Measurements from ENCODE around the gene ARSJ.

The ARSJ gene

DNA sequence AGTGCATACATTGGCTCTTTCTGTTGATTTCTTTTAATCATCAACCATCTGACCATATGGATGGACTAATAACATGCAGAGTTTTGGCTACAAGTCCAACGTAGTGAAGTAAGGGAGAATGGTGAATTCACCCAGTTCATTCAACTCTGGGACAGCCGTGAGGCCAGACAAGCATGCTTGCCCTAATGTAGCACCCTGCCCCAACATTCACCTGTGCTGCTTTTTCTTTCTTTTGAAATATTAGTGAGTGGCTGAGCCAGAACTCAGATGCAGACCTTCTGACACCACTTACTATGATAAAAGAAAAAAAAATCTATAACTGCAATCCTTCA lies 17.5 kb downstream of the ARSJ start:
- TF ChIP-seq, protein P1, sequence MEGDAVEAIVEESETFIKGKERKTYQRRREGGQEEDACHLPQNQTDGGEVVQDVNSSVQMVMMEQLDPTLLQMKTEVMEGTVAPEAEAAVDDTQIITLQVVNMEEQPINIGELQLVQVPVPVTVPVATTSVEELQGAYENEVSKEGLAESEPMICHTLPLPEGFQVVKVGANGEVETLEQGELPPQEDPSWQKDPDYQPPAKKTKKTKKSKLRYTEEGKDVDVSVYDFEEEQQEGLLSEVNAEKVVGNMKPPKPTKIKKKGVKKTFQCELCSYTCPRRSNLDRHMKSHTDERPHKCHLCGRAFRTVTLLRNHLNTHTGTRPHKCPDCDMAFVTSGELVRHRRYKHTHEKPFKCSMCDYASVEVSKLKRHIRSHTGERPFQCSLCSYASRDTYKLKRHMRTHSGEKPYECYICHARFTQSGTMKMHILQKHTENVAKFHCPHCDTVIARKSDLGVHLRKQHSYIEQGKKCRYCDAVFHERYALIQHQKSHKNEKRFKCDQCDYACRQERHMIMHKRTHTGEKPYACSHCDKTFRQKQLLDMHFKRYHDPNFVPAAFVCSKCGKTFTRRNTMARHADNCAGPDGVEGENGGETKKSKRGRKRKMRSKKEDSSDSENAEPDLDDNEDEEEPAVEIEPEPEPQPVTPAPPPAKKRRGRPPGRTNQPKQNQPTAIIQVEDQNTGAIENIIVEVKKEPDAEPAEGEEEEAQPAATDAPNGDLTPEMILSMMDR (IDR thresholded peaks at IDR 0.05; ENCODE audit: extremely low read depth, insufficient read depth, missing control alignments) = no peak
- in situ Hi-C loops (cut with MboI; ENCODE audit: low pct_unique_long_range_greater_than_20kb, low sequenced_read_pairs, unreplicated experiment) = loop anchor here (25.0 kb wide), 2 partner anchors 425 to 725 kb away; no protein-coding TSS in a partner anchor
- no peak for DNase-seq (ENCODE audit: low spot score)

GRCh38 chr4:113960684-113961321 lies 18.6 kb downstream of the ARSJ start:
- DNase-seq (ENCODE audit: low spot score) = no peak
- in situ Hi-C loops (cut with MboI; ENCODE audit: low pct_unique_long_range_greater_than_20kb, low sequenced_read_pairs, unreplicated experiment) = loop anchor here (25.0 kb wide), 2 partner anchors 426 to 726 kb away; no protein-coding TSS in a partner anchor
- TF ChIP-seq, protein P1 (IDR thresholded peaks at IDR 0.05; ENCODE audit: extremely low read depth, insufficient read depth, missing control alignments) = no peak

- in situ Hi-C loops (cut with MboI; ENCODE audit: low pct_unique_long_range_greater_than_20kb, low sequenced_read_pairs, unreplicated experiment) = loop anchor here (25.0 kb wide), 2 partner anchors 428 to 728 kb away; no protein-coding TSS in a partner anchor
- no peak for DNase-seq (ENCODE audit: low spot score)
- TF ChIP-seq, protein P1 (IDR thresholded peaks at IDR 0.05; ENCODE audit: extremely low read depth, insufficient read depth, missing control alignments) = no peak
Observed at GRCh38 chr4:113959539-113959937, 19.9 kb downstream of the ARSJ start.

- TF ChIP-seq, protein P1 (IDR thresholded peaks at IDR 0.05; ENCODE audit: extremely low read depth, insufficient read depth, missing control alignments) = no peak
- in situ Hi-C loops (cut with MboI; ENCODE audit: low pct_unique_long_range_greater_than_20kb, low sequenced_read_pairs, unreplicated experiment) = loop anchor here (25.0 kb wide), 2 partner anchors 428 to 728 kb away; no protein-coding TSS in a partner anchor
- no peak for DNase-seq (ENCODE audit: low spot score)
Observed at GRCh38 chr4:113958766-113959538, 20.5 kb downstream of the ARSJ start.

DNA sequence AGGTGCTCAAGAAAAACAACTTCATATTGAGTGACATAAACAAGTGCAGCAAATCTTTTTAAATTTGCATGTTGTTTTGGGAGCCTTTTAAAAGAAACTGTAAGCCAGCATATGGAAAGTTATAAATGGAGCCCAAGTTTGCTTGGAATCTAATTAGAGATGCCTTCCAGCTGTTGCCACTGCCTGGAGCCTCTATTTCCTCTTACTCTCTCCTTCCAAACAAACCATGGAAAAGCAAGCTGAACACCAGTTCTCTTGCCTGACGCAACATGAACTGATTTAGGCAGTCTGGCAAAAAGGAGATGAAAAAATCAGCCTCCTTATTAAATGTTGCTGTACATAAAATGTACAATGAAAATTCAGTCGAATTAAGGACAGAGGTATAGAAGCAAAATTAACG lies 21.5 kb downstream of the ARSJ start:
- TF ChIP-seq, protein P1 (IDR thresholded peaks at IDR 0.05; ENCODE audit: extremely low read depth, insufficient read depth, missing control alignments) = no peak
- no peak for DNase-seq (ENCODE audit: low spot score)
- in situ Hi-C loops (cut with MboI; ENCODE audit: low pct_unique_long_range_greater_than_20kb, low sequenced_read_pairs, unreplicated experiment) = loop anchor here (25.0 kb wide), 2 partner anchors 429 to 729 kb away; no protein-coding TSS in a partner anchor

DNA sequence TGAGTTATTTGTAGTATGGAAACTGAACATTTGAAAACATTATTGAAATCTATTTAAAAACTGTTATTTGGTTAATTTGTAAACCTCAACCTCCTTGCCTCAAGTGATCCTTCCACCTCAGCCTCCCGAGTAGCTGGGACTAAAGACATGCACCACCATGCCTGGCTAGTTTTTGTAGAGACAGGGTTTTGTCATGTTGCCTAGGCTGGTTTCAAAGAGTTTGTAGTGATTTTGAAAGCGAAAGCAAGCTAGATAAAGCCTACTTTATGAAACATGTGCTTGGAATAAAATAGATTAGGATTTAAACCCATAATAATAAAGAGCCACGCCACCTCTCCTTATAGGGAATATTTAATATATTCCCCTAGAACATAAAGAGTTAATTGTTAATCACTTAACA lies 23.5 kb downstream of the ARSJ start:
- in situ Hi-C loops (cut with MboI; ENCODE audit: low pct_unique_long_range_greater_than_20kb, low sequenced_read_pairs, unreplicated experiment) = loop anchor here (25.0 kb wide), 2 partner anchors 431 to 731 kb away; no protein-coding TSS in a partner anchor
- DNase-seq (ENCODE audit: low spot score) = no peak
- TF ChIP-seq, protein P1 (IDR thresholded peaks at IDR 0.05; ENCODE audit: extremely low read depth, insufficient read depth, missing control alignments) = no peak
